ENCODE measurements around the gene ATP1A1.

Gene ATP1A1

GRCh38 chr1:116372191-116372590 lies 853 bp upstream of the ATP1A1 start:
- no peak for DNase-seq (ENCODE audit: low read depth)

GRCh38 chr1:116373431-116374352 lies 648 bp downstream of the ATP1A1 start:
- peak; percentile 32 for DNase-seq (ENCODE audit: low read depth)

GRCh38 chr1:116374353-116375147 lies 1.5 kb downstream of the ATP1A1 start:
- DNase-seq (ENCODE audit: low read depth), result no peak

GRCh38 chr1:116375148-116375886 lies 2.3 kb downstream of the ATP1A1 start:
- DNase-seq (ENCODE audit: low read depth), result no peak

GRCh38 chr1:116375887-116376728 lies 3.1 kb downstream of the ATP1A1 start:
- peak; percentile 36 for DNase-seq (ENCODE audit: low read depth)

GRCh38 chr1:116376729-116377086 lies 3.7 kb downstream of the ATP1A1 start:
- DNase-seq (ENCODE audit: low read depth), result no peak

- no peak for DNase-seq (ENCODE audit: low read depth)
Observed at GRCh38 chr1:116377541-116378529, 4.8 kb downstream of the ATP1A1 start.

GRCh38 chr1:116379057-116379630 lies 6.1 kb downstream of the ATP1A1 start:
- DNase-seq (ENCODE audit: low read depth), result no peak

- DNase-seq (ENCODE audit: low read depth), result no peak
Observed at GRCh38 chr1:116379674-116380498, 6.8 kb downstream of the ATP1A1 start.

GRCh38 chr1:116380499-116381242 lies 7.6 kb downstream of the ATP1A1 start:
- DNase-seq (ENCODE audit: low read depth), result no peak

GRCh38 chr1:116382321-116382720 lies 9.3 kb downstream of the ATP1A1 start:
- no peak for DNase-seq (ENCODE audit: low read depth)

GRCh38 chr1:116382857-116383483 lies 9.9 kb downstream of the ATP1A1 start:
- DNase-seq (ENCODE audit: low read depth), result no peak

GRCh38 chr1:116386042-116386441 lies 13.0 kb downstream of the ATP1A1 start:
- DNase-seq (ENCODE audit: low read depth), result no peak

- no peak for DNase-seq (ENCODE audit: low read depth)
Observed at GRCh38 chr1:116387551-116387950, 14.5 kb downstream of the ATP1A1 start.

- DNase-seq (ENCODE audit: low read depth), result no peak
Observed at GRCh38 chr1:116388122-116388521, 15.1 kb downstream of the ATP1A1 start.

GRCh38 chr1:116389013-116389412 lies 16.0 kb downstream of the ATP1A1 start:
- DNase-seq (ENCODE audit: low read depth), result no peak

- DNase-seq (ENCODE audit: low read depth), result no peak
Observed at GRCh38 chr1:116389686-116390085, 16.6 kb downstream of the ATP1A1 start.

- DNase-seq (ENCODE audit: low read depth), result no peak
Observed at GRCh38 chr1:116390195-116390594, 17.2 kb downstream of the ATP1A1 start.

All from stimulated activated CD4-positive, alpha-beta T cell treated with anti-CD3 and anti-CD28 coated beads, Interleukin-2, amount 100 ng/mL, for 4 hours (primary cell).